Subcutaneous adipose tissue (tissue), 4 donors: Measurements from ENCODE around the gene OR10H4. TPM values are rescaled to one million over a fixed set of nuclear protein-coding genes. Genes with fewer than 3 reads are reported as not detected.

Experiments used
- CTCF ChIP-seq: fragments of 450-650 bp; IDR thresholded peaks from one replicate; pipeline ENCODE4 v1.5.1; 2016; ENCODE audit warnings: low read depth, mild to moderate bottlenecking, control low read depth, antibody characterized with exemption, moderate library complexity
- total RNA-seq, 4 donors: library from RNA; depleted of rRNA; stranded (reverse); fragments of >200 nt; gene quantifications; one replicate each; pipeline ENCODE4 v1.1.0, GENCODE V29; 2016

The OR10H4 gene
- total RNA-seq, 4 donors from 2014 or later: not detected

- TF ChIP-seq CTCF: no peak
Measured at GRCh38 chr19:15915109-15915508, 33.7 kb upstream of the OR10H4 start.

GRCh38 chr19:15919243-15919642 lies 29.6 kb upstream of the OR10H4 start:
- no peak for TF ChIP-seq CTCF

- TF ChIP-seq CTCF: no peak
Measured at GRCh38 chr19:15922021-15922420, 26.8 kb upstream of the OR10H4 start.

- no peak for TF ChIP-seq CTCF
Measured at GRCh38 chr19:15923702-15924101, 25.1 kb upstream of the OR10H4 start.

GRCh38 chr19:15926484-15926883 lies 22.3 kb upstream of the OR10H4 start:
- no peak for TF ChIP-seq CTCF

- TF ChIP-seq CTCF: no peak
Measured at GRCh38 chr19:15928321-15928720, 20.5 kb upstream of the OR10H4 start.

- TF ChIP-seq CTCF: no peak
Measured at GRCh38 chr19:15934332-15935078, 14.3 kb upstream of the OR10H4 start, which contains the start of gene CYP4F11. CYP4F11 (minus strand) TSS chr19:15934529; CDS start chr19:15934408, 121 bp downstream.
